DMS114 treated with DMSO at 0.1 percent for 48 hours (cell line): ENCODE data around the gene PHETA2.
"Not testable (repeated sequence)": the region's sequence is repeated elsewhere in the genome, so short reads cannot be mapped to it uniquely, and the experiment has no call there.

Experiments used
- DNase-seq: peaks from one replicate; lab custom pipeline; 2025; ENCODE audit not compliant: unreplicated experiment; lab: John Stamatoyannopoulos, UW

Gene PHETA2

DNA sequence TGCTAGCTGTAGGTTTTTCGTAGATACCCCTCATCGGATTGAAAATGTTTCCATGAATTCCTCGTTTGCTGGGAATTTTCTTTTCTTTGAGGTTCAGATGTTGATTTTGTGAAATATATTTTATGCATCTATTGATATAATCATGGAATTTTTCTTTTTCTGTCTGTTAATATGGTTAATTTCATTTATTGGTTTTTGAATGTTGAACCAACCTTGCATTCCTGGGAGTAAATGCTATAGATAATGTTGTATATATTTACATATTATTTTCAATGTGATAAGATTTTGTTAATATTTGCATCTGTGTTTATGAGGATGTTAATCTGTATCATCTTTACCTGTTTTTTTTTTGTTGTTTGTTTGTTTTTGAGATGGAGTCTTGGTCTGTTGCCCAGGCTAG lies 27.2 kb downstream of the PHETA2 start:
- no peak for DNase-seq

- not testable (repeated sequence) for DNase-seq
Observed at GRCh38 chr22:42104332-42104860, 30.3 kb downstream of the PHETA2 start.

- no peak for DNase-seq
Observed at GRCh38 chr22:42108848-42109247, 34.8 kb downstream of the PHETA2 start.

DNA sequence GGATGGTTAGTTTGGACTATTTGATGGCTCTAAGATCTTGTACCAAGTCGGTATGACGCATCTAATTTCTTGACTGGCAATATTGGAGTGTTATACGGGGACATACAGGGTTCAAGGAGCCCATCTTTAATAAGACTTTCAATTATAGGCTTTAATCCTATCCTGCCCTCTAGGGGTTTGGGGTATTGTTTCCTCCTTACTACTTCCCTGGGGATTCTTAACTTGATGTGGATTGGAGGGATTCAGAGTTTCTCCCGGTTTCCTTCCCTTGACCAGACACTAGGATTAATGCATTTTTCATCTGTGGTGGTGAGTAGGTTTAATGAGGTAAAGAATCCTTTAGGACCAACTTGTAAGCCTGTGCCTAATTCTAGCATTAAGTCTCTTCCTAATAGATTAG lies 37.8 kb downstream of the PHETA2 start:
- no peak for DNase-seq

- peak; percentile 11 for DNase-seq
Observed at GRCh38 chr22:42112793-42113192, 38.7 kb downstream of the PHETA2 start.

GRCh38 chr22:42114721-42115120 lies 40.7 kb downstream of the PHETA2 start:
- DNase-seq = no peak

DNA sequence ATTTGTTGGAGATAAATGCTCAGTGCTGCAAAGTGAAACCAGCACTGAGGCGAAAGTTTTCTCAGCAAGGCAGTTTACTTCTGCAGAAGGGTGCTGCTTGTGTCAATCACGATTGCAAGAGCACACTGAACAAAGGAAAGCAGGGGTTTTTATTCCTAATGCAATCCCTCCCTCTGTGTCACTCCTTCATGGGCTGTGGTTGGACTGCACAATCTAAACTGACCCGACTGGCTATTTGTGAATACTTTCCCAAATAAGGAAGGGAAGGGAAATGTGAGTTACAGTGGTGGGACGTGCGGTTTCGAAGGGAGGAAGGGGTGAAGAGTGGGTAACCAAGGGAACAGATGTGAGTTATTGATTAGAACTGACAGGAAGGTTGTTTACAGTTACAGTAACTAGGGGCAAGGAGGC lies 41.4 kb downstream of the PHETA2 start:
- not testable (repeated sequence) for DNase-seq

GRCh38 chr22:42116848-42117424 lies 42.9 kb downstream of the PHETA2 start:
- DNase-seq = no peak

DNA sequence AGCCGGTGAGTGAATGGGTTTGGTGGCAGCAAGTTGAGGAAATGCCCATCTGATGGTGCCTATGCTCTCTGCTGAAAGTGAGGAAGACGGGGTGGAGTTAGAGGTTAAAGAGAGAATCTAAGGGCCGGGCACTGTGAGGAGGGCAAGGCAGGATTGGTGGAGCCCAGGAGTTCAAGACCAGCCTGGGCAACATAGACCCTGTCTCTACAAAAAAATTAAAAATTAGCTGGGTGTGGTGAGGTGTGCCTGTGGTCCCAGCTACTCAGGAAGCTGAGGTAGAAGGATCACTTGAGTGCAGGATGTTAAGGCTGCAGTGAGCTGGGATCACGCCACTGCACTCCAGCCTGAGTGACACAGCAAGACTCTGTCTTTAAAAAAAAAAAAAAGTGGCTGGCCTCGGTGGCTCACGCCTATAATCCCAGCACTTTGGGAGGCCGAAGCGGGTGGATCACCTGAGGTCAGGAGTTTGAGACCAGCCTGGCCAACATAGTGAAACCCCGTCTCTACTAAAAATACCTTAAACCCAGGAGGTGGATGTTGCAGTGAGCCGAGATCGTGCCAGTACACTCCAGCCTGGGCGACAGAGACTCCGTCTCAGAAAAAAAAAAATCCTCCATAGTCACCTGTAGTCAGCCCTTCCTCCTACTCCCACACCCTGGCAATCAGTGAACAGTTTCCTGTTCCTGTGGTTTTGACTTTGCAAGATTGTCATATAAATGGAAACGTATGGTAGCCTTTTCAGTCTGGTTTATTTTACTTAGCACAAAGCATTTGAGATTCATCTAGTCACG lies 46.4 kb downstream of the PHETA2 start:
- not testable (repeated sequence) for DNase-seq

DNA sequence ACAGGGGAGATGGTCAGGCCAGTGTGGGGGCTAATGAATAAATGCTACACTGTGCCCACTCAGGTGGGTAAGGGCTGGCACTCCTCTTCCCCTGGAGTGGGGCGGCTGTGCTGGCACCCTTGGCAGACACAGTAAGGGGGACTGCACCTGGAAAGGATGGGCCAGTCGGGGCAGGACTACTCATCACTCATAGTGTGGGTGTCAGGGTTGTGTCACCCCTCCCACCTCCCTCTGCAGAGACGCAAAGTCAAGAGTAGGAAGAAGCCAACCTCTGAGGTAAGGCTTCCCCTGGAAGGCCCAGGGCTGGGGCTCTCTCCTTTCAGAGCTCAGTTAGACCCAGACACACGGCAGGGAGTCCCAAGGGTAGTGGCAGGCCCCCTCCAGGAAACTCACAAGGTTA lies 49.5 kb downstream of the PHETA2 start:
- not testable (repeated sequence) for DNase-seq

- DNase-seq = no peak
Observed at GRCh38 chr22:42127606-42128005, 53.6 kb downstream of the PHETA2 start.

DNA sequence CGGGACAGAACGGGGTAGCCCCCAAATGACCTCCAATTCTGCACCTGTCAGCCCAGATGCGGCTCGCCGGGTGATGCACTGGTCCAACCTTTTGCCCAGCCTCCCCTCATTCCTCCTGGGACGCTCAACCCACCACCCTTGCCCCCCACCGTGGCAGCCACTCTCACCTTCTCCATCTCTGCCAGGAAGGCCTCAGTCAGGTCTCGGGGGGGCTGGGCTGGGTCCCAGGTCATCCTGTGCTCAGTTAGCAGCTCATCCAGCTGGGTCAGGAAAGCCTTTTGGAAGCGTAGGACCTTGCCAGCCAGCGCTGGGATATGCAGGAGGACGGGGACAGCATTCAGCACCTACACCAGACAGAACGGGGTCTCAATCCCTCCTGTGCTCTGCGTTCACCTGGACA lies 54.0 kb downstream of the PHETA2 start:
- not testable (repeated sequence) for DNase-seq
